C4-2B (cell line): ENCODE data around the gene PRSS16.

Experiments used
- CTCF ChIP-seq: fragments of 450-650 bp; conservative IDR thresholded peaks from 2 replicates; pipeline ENCODE4 v1.5.1; 2017; ENCODE audit warnings: mild to moderate bottlenecking
- ZFX ChIP-seq: fragments of 450-650 bp; IDR thresholded peaks from 2 replicates; pipeline ENCODE4 v1.6.1; 2017

GRCh38 chr6:27214126-27214601, 33.3 kb upstream of the PRSS16 start:
- TF ChIP-seq CTCF (no peak), ZFX (no peak)
